ENCODE measurements around the gene RXFP3. TPM values are rescaled to one million over a fixed set of nuclear protein-coding genes. Genes with fewer than 3 reads are reported as not detected.

Gene RXFP3
- total RNA-seq, 1 donor from 2014 or later = not detected

DNA sequence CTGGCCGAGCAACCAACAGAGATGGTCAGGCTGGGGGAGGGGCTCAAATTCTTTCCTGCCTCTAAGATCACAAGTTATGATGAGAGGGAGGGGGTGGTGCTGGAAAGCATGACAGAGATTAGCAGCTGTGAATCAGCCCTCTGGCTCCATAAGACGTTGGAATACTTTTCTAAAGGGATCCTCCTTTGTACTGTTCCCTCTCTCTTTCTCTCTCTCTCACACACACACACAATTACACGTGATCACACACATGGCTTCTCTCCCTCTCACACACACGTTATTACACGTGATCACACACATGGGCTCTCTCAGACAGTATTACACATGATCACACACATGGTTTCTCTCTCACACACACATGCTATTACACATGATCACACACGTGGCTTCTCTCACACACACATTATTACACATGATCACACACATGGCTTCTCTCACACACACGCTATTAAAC, 48.5 kb downstream of the RXFP3 start, which contains the start of gene SLC45A2:
Gene SLC45A2, minus strand, starts transcription at position 23 of the 454 bp plus-strand sequence. CDS start 110 bp downstream, outside the sequence.
- Histone ChIP-seq H3K9me3 (replicated peaks) (no peaks in the 10 kb centered on the region), H3K27me3 (ENCODE audit: low read depth) (no peaks in the 10 kb centered on the region), H3K4me1 (no peaks in the 10 kb centered on the region), H3K36me3 (peaks cover 28% of the 10 kb centered on the region), H3K27ac (replicated peaks) (no peak within 1 kb of the TSS), H3K4me3 (no peak within 1 kb of the TSS)
- no peak for DNase-seq
- TF ChIP-seq, protein P1, sequence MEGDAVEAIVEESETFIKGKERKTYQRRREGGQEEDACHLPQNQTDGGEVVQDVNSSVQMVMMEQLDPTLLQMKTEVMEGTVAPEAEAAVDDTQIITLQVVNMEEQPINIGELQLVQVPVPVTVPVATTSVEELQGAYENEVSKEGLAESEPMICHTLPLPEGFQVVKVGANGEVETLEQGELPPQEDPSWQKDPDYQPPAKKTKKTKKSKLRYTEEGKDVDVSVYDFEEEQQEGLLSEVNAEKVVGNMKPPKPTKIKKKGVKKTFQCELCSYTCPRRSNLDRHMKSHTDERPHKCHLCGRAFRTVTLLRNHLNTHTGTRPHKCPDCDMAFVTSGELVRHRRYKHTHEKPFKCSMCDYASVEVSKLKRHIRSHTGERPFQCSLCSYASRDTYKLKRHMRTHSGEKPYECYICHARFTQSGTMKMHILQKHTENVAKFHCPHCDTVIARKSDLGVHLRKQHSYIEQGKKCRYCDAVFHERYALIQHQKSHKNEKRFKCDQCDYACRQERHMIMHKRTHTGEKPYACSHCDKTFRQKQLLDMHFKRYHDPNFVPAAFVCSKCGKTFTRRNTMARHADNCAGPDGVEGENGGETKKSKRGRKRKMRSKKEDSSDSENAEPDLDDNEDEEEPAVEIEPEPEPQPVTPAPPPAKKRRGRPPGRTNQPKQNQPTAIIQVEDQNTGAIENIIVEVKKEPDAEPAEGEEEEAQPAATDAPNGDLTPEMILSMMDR (IDR thresholded peaks at IDR 0.05; ENCODE audit: borderline replicate concordance) = no peak
- intact Hi-C loops (cut with micrococcal nuclease) = no loop called here

DNA sequence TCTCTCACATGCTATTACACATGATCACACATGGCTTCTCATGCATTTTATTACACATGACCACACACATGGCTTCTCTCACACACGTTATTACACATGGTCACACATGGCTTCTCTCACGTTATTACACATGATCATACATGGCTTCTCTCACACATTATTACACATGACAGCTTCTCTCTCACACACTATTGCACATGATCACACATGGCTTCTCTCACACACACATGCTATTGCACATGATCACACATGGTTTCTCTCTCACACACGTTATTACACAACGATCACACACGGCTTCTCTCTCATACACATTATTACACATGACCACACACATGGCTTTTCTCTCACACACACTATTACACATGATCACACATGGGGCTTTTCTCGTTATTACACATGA, 49.3 kb downstream of the RXFP3 start:
- TF ChIP-seq, protein P1 (IDR thresholded peaks at IDR 0.05; ENCODE audit: borderline replicate concordance) = no peak
- H3K27me3 ChIP-seq (ENCODE audit: low read depth) = no peaks in the 10 kb centered on the region
- H3K4me1 ChIP-seq = no peaks in the 10 kb centered on the region
- H3K36me3 ChIP-seq = peaks cover 28% of the 10 kb centered on the region
- DNase-seq = no peak
- H3K27ac ChIP-seq (replicated peaks) = no peak overlapping the region
- no peak overlapping the region for H3K4me3 ChIP-seq
- H3K9me3 ChIP-seq (replicated peaks) = no peaks in the 10 kb centered on the region
- intact Hi-C loops (cut with micrococcal nuclease) = no loop called here

Other genes with a start within 250 kb of the RXFP3 start
- 0.85 TPM for gene ADAMTS12, start 44.4 kb upstream of the RXFP3 start, total RNA-seq
- gene SLC45A2, start 48.3 kb downstream of the RXFP3 start, total RNA-seq = not detected
- 6.1 TPM for gene AMACR, start 71.7 kb downstream of the RXFP3 start, total RNA-seq
- gene C1QTNF3, start 106.8 kb downstream of the RXFP3 start, total RNA-seq = 0.49 TPM

Measured in left ventricle myocardium inferior (tissue), 1 donor.